GM23338 (cell line): ENCODE measurements around the gene SLC35A3.
"Not testable (repeated sequence)": the region's sequence is repeated elsewhere in the genome, so short reads cannot be mapped to it uniquely, and the experiment has no call there.

Source experiments
- CREB1 ChIP-seq: fragments of 250-450 bp; sonication (Bioruptor Pico); IDR thresholded peaks from 2 replicates; pipeline ENCODE4 v1.5.0; 2020; ENCODE audit warnings: low read depth, mild to moderate bottlenecking, moderate library complexity
- EZH2 ChIP-seq: fragments of 200-600 bp; sonication (generic); IDR thresholded peaks from one replicate; pipeline ENCODE4 v1.8.0; 2017; ENCODE audit warnings: antibody characterized with exemption, mild to moderate bottlenecking, low read depth; ENCODE audit not compliant: unreplicated experiment
- EZH2phosphoT487 ChIP-seq: fragments of 200-600 bp; sonication (generic); IDR thresholded peaks from one replicate; pipeline ENCODE4 v1.8.1; 2018; ENCODE audit warnings: antibody characterized with exemption; ENCODE audit not compliant: unreplicated experiment
- JUNB ChIP-seq: IDR thresholded peaks from one replicate; pipeline ENCODE4 v1.6.1; 2016; ENCODE audit warnings: antibody characterized with exemption; ENCODE audit not compliant: unreplicated experiment
- NANOG ChIP-seq: IDR thresholded peaks from 2 replicates; pipeline ENCODE4 v1.6.1; 2016; ENCODE audit warnings: antibody characterized with exemption, borderline replicate concordance
- POLR2AphosphoS5 ChIP-seq: IDR thresholded peaks from 2 replicates; pipeline ENCODE4 v1.6.1; 2016; ENCODE audit warnings: antibody characterized with exemption, low read depth
- STAT1 ChIP-seq: IDR thresholded peaks from one replicate; pipeline ENCODE4 v1.6.1; 2016; ENCODE audit warnings: antibody characterized with exemption; ENCODE audit not compliant: unreplicated experiment
- ZNF114 ChIP-seq: fragments of 250-450 bp; sonication (Bioruptor Pico); IDR thresholded peaks from 2 replicates; pipeline ENCODE4 v1.5.0; 2020; ENCODE audit warnings: mild to moderate bottlenecking, moderate library complexity
- ZNF331 ChIP-seq: fragments of 250-450 bp; sonication (Bioruptor Pico); IDR thresholded peaks from 2 replicates; pipeline ENCODE4 v1.5.0; 2020; ENCODE audit warnings: low read depth, mild to moderate bottlenecking, moderate library complexity
- TF ChIP-seq, protein P1 (sequence below), 2 experiments: fragments of 200-600 bp in 1 of 2; sonication (generic) in 1 of 2; conservative IDR thresholded peaks; 2 replicates each; pipeline versions ENCODE4 v1.5.1 to v1.6.1; 2016 to 2017; ENCODE audit warnings: antibody characterized with exemption in 2 of 2, low read depth in 2 of 2, mild to moderate bottlenecking in 2 of 2, moderate library complexity in 1 of 2
- TF ChIP-seq, protein P2 (sequence below): IDR thresholded peaks from one replicate; pipeline ENCODE4 v1.6.1; 2018; ENCODE audit warnings: antibody characterized with exemption; ENCODE audit not compliant: unreplicated experiment
- TF ChIP-seq, protein P3 (sequence below): fragments of 250-450 bp; sonication (Bioruptor Pico); IDR thresholded peaks from 2 replicates; pipeline ENCODE4 v1.5.0; 2020; ENCODE audit warnings: mild to moderate bottlenecking, moderate library complexity
- TF ChIP-seq, protein P4 (sequence below): IDR thresholded peaks from 2 replicates; pipeline ENCODE4 v1.6.1; 2016; ENCODE audit warnings: antibody characterized with exemption

DNA sequence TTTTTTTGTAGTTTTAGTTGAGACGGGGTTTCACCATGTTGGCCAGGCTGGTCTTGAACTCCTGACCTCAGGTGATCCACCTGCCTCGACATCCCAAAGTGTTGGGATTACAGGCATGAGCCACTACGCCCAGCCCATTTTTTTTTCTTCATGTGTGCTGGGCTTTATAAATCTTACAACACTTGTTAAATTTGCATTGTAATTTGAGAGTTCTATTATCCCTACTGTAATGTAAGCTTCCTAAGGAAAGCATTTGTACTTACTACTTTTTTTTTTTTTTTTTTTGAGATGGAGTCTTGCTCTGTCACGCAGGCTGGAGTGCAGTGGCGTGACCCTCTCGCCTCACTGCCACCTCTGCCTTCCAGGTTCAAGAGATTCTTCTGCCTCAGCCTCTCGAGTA, 2.3 kb downstream of the SLC35A3 start:
- TF ChIP-seq, protein P1, sequence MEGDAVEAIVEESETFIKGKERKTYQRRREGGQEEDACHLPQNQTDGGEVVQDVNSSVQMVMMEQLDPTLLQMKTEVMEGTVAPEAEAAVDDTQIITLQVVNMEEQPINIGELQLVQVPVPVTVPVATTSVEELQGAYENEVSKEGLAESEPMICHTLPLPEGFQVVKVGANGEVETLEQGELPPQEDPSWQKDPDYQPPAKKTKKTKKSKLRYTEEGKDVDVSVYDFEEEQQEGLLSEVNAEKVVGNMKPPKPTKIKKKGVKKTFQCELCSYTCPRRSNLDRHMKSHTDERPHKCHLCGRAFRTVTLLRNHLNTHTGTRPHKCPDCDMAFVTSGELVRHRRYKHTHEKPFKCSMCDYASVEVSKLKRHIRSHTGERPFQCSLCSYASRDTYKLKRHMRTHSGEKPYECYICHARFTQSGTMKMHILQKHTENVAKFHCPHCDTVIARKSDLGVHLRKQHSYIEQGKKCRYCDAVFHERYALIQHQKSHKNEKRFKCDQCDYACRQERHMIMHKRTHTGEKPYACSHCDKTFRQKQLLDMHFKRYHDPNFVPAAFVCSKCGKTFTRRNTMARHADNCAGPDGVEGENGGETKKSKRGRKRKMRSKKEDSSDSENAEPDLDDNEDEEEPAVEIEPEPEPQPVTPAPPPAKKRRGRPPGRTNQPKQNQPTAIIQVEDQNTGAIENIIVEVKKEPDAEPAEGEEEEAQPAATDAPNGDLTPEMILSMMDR (conservative IDR thresholded peaks at IDR 0.05; ENCODE audit: low read depth in 2 of 2): not testable (repeated sequence)
- not testable (repeated sequence) for TF ChIP-seq EZH2phosphoT487; EZH2; POLR2AphosphoS5; STAT1; JUNB; ZNF331 (CRISPR knock-in tag); NANOG; CREB1 (CRISPR knock-in tag); ZNF114
- TF ChIP-seq, protein P2, sequence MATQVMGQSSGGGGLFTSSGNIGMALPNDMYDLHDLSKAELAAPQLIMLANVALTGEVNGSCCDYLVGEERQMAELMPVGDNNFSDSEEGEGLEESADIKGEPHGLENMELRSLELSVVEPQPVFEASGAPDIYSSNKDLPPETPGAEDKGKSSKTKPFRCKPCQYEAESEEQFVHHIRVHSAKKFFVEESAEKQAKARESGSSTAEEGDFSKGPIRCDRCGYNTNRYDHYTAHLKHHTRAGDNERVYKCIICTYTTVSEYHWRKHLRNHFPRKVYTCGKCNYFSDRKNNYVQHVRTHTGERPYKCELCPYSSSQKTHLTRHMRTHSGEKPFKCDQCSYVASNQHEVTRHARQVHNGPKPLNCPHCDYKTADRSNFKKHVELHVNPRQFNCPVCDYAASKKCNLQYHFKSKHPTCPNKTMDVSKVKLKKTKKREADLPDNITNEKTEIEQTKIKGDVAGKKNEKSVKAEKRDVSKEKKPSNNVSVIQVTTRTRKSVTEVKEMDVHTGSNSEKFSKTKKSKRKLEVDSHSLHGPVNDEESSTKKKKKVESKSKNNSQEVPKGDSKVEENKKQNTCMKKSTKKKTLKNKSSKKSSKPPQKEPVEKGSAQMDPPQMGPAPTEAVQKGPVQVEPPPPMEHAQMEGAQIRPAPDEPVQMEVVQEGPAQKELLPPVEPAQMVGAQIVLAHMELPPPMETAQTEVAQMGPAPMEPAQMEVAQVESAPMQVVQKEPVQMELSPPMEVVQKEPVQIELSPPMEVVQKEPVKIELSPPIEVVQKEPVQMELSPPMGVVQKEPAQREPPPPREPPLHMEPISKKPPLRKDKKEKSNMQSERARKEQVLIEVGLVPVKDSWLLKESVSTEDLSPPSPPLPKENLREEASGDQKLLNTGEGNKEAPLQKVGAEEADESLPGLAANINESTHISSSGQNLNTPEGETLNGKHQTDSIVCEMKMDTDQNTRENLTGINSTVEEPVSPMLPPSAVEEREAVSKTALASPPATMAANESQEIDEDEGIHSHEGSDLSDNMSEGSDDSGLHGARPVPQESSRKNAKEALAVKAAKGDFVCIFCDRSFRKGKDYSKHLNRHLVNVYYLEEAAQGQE: not testable (repeated sequence)
- TF ChIP-seq, protein P3, sequence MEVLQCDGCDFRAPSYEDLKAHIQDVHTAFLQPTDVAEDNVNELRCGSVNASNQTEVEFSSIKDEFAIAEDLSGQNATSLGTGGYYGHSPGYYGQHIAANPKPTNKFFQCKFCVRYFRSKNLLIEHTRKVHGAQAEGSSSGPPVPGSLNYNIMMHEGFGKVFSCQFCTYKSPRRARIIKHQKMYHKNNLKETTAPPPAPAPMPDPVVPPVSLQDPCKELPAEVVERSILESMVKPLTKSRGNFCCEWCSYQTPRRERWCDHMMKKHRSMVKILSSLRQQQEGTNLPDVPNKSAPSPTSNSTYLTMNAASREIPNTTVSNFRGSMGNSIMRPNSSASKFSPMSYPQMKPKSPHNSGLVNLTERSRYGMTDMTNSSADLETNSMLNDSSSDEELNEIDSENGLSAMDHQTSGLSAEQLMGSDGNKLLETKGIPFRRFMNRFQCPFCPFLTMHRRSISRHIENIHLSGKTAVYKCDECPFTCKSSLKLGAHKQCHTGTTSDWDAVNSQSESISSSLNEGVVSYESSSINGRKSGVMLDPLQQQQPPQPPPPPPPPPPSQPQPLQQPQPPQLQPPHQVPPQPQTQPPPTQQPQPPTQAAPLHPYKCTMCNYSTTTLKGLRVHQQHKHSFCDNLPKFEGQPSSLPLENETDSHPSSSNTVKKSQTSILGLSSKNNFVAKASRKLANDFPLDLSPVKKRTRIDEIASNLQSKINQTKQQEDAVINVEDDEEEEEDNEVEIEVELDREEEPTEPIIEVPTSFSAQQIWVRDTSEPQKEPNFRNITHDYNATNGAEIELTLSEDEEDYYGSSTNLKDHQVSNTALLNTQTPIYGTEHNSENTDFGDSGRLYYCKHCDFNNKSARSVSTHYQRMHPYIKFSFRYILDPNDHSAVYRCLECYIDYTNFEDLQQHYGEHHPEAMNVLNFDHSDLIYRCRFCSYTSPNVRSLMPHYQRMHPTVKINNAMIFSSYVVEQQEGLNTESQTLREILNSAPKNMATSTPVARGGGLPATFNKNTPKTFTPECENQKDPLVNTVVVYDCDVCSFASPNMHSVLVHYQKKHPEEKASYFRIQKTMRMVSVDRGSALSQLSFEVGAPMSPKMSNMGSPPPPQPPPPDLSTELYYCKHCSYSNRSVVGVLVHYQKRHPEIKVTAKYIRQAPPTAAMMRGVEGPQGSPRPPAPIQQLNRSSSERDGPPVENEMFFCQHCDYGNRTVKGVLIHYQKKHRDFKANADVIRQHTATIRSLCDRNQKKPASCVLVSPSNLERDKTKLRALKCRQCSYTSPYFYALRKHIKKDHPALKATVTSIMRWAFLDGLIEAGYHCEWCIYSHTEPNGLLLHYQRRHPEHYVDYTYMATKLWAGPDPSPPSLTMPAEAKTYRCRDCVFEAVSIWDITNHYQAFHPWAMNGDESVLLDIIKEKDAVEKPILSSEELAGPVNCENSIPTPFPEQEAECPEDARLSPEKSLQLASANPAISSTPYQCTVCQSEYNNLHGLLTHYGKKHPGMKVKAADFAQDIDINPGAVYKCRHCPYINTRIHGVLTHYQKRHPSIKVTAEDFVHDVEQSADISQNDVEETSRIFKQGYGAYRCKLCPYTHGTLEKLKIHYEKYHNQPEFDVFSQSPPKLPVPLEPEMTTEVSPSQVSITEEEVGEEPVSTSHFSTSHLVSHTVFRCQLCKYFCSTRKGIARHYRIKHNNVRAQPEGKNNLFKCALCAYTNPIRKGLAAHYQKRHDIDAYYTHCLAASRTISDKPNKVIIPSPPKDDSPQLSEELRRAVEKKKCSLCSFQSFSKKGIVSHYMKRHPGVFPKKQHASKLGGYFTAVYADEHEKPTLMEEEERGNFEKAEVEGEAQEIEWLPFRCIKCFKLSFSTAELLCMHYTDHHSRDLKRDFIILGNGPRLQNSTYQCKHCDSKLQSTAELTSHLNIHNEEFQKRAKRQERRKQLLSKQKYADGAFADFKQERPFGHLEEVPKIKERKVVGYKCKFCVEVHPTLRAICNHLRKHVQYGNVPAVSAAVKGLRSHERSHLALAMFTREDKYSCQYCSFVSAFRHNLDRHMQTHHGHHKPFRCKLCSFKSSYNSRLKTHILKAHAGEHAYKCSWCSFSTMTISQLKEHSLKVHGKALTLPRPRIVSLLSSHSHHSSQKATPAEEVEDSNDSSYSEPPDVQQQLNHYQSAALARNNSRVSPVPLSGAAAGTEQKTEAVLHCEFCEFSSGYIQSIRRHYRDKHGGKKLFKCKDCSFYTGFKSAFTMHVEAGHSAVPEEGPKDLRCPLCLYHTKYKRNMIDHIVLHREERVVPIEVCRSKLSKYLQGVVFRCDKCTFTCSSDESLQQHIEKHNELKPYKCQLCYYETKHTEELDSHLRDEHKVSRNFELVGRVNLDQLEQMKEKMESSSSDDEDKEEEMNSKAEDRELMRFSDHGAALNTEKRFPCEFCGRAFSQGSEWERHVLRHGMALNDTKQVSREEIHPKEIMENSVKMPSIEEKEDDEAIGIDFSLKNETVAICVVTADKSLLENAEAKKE (CRISPR knock-in tag): not testable (repeated sequence)
- TF ChIP-seq, protein P4, sequence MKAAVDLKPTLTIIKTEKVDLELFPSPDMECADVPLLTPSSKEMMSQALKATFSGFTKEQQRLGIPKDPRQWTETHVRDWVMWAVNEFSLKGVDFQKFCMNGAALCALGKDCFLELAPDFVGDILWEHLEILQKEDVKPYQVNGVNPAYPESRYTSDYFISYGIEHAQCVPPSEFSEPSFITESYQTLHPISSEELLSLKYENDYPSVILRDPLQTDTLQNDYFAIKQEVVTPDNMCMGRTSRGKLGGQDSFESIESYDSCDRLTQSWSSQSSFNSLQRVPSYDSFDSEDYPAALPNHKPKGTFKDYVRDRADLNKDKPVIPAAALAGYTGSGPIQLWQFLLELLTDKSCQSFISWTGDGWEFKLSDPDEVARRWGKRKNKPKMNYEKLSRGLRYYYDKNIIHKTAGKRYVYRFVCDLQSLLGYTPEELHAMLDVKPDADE: not testable (repeated sequence)
